ENCODE measurements around the gene XKR3.
"Not testable (repeated sequence)": the region's sequence is repeated elsewhere in the genome, so short reads cannot be mapped to it uniquely, and the experiment has no call there.

Gene XKR3

GRCh38 chr22:16803255-16803917 is 21.8 kb downstream of the XKR3 start:
- no peak for DNase-seq

- DNase-seq, result no peak
These were observed 23.6 kb downstream of the XKR3 start for GRCh38 chr22:16801571-16801970.

GRCh38 chr22:16801088-16801487 is 24.1 kb downstream of the XKR3 start:
- DNase-seq, result no peak

GRCh38 chr22:16800358-16800757 is 24.9 kb downstream of the XKR3 start:
- DNase-seq, result no peak

GRCh38 chr22:16795504-16795903 is 29.7 kb downstream of the XKR3 start:
- DNase-seq, result not testable (repeated sequence)

- no peak for DNase-seq
These were observed 31.4 kb downstream of the XKR3 start for GRCh38 chr22:16793831-16794230.

- DNase-seq, result no peak
These were observed 35.2 kb downstream of the XKR3 start for GRCh38 chr22:16789860-16790493.

- peak in 1 of 2 experiments; percentile 23 for DNase-seq
These were observed 41.3 kb downstream of the XKR3 start for GRCh38 chr22:16783930-16784354.

- DNase-seq, result no peak
These were observed 41.8 kb downstream of the XKR3 start for GRCh38 chr22:16783453-16783852.

- no peak for DNase-seq
These were observed 43.4 kb downstream of the XKR3 start for GRCh38 chr22:16781764-16782329.

- DNase-seq, result no peak
These were observed 44.0 kb downstream of the XKR3 start for GRCh38 chr22:16781074-16781763.

- DNase-seq, result no peak
These were observed 47.8 kb downstream of the XKR3 start for GRCh38 chr22:16777284-16777924.

- DNase-seq, result no peak
These were observed 49.1 kb downstream of the XKR3 start for GRCh38 chr22:16776080-16776479.

GRCh38 chr22:16774911-16775500 is 50.2 kb downstream of the XKR3 start:
- DNase-seq, result no peak

- not testable (repeated sequence) for DNase-seq
These were observed 53.6 kb downstream of the XKR3 start for GRCh38 chr22:16771569-16771968.

GRCh38 chr22:16767927-16768326 is 57.3 kb downstream of the XKR3 start:
- not testable (repeated sequence) for DNase-seq

- not testable (repeated sequence) for DNase-seq
These were observed 63.0 kb downstream of the XKR3 start for GRCh38 chr22:16762224-16762623.

GRCh38 chr22:16760416-16760815 is 64.8 kb downstream of the XKR3 start:
- DNase-seq, result not testable (repeated sequence)

GRCh38 chr22:16749282-16749681 is 75.9 kb downstream of the XKR3 start:
- not testable (repeated sequence) for DNase-seq

GRCh38 chr22:16748160-16748929 is 76.9 kb downstream of the XKR3 start:
- DNase-seq, result not testable (repeated sequence)

- not testable (repeated sequence) for DNase-seq
These were observed 77.7 kb downstream of the XKR3 start for GRCh38 chr22:16747266-16748159.

All from NCI-H446 (cell line).